GM23248 (cell line): ENCODE data around the gene BRWD1. TPM values are rescaled to one million over a fixed set of nuclear protein-coding genes. Genes with fewer than 3 reads are reported as not detected.
"Not testable (repeated sequence)": the region's sequence is repeated elsewhere in the genome, so short reads cannot be mapped to it uniquely, and the experiment has no call there.

Source experiments
- DNase-seq: peaks from one replicate; pipeline ENCODE4 v3.0.0-alpha.2; 2015
- H2AFZ ChIP-seq: fragments of 200-600 bp; sonication (generic); 2 replicates; pipeline ENCODE4 v1.6.1; 2016; ENCODE audit warnings: antibody characterized with exemption
- H3F3A ChIP-seq: fragments of 200-600 bp; sonication (generic); 2 replicates; pipeline ENCODE4 v1.6.1; 2016; ENCODE audit warnings: mild to moderate bottlenecking, antibody characterized with exemption, mixed run types; ENCODE audit not compliant: insufficient read depth
- H3K27ac ChIP-seq: fragments of 200-600 bp; sonication (generic); 2 replicates; pipeline ENCODE4 v1.5.1; 2016; ENCODE audit warnings: mild to moderate bottlenecking
- H3K27me3 ChIP-seq: fragments of 200-600 bp; sonication (generic); replicated peaks from 2 replicates; pipeline ENCODE4 v1.6.1; 2016; ENCODE audit warnings: mild to moderate bottlenecking; ENCODE audit not compliant: insufficient read depth
- H3K36me3 ChIP-seq: fragments of 200-600 bp; sonication (generic); 2 replicates; pipeline ENCODE4 v1.6.1; 2016; ENCODE audit warnings: low read depth, mild to moderate bottlenecking
- H3K4me1 ChIP-seq: fragments of 200-600 bp; sonication (generic); 2 replicates; pipeline ENCODE4 v1.6.1; 2016; ENCODE audit warnings: mild to moderate bottlenecking; ENCODE audit not compliant: insufficient read depth
- H3K4me2 ChIP-seq: fragments of 200-600 bp; sonication (generic); one replicate; pipeline ENCODE4 v1.6.1; 2016; ENCODE audit warnings: mild to moderate bottlenecking; ENCODE audit not compliant: unreplicated experiment
- H3K4me3 ChIP-seq: fragments of 200-600 bp; sonication (generic); 2 replicates; pipeline ENCODE4 v1.5.1; 2016; ENCODE audit warnings: mild to moderate bottlenecking
- H3K79me2 ChIP-seq: fragments of 200-600 bp; sonication (generic); 2 replicates; pipeline ENCODE4 v1.6.1; 2016; ENCODE audit warnings: mild to moderate bottlenecking; ENCODE audit not compliant: insufficient read depth
- H3K9ac ChIP-seq: fragments of 200-600 bp; sonication (generic); 2 replicates; pipeline ENCODE4 v1.6.1; 2016; ENCODE audit warnings: mild to moderate bottlenecking
- H3K9me2 ChIP-seq: fragments of 200-600 bp; sonication (generic); 2 replicates; pipeline ENCODE4 v1.6.1; 2016; ENCODE audit warnings: mixed run types, mild to moderate bottlenecking, moderate library complexity; ENCODE audit not compliant: insufficient read depth
- H3K9me3 ChIP-seq: fragments of 200-600 bp; sonication (generic); one replicate; pipeline ENCODE4 v1.6.1; 2017; ENCODE audit warnings: low read depth
- H4K20me1 ChIP-seq: fragments of 200-600 bp; sonication (generic); 2 replicates; pipeline ENCODE4 v1.6.0; 2016; ENCODE audit not compliant: insufficient read depth
- EZH2 ChIP-seq: fragments of 200-600 bp; sonication (generic); IDR thresholded peaks from 2 replicates; pipeline ENCODE4 v1.6.1; 2018; ENCODE audit warnings: antibody characterized with exemption, mild to moderate bottlenecking; ENCODE audit not compliant: insufficient read depth, poor library complexity, severe bottlenecking
- EZH2phosphoT487 ChIP-seq: fragments of 200-600 bp; sonication (generic); IDR thresholded peaks from 2 replicates; pipeline ENCODE4 v1.6.1; 2018; ENCODE audit warnings: antibody characterized with exemption, moderate library complexity, mild to moderate bottlenecking, low read depth; ENCODE audit not compliant: insufficient read depth
- WGBS, 2 experiments: methylation state at CpG; one replicate each; pipeline ENCODE4 v1.1.6; 2015 to 2017; ENCODE audit warnings: low lambda C conversion rate in 2 of 2, low coverage in 1 of 2; ENCODE audit errors: missing lambda C conversion rate in 2 of 2; 5-methylcytosine and 5-hydroxymethylcytosine counted together
- in situ Hi-C: fragments of 300-500 bp; cut with MboI; formaldehyde crosslinking; loops from 2 replicates; pipeline ENCODE4 v1.15.0; 2020
- polyA plus RNA-seq: library from polyadenylated mRNA; unstranded; fragments of >200 nt; fragmentation: Nextera tagmentation; extraction: Ambion mirVana; gene quantifications from 2 replicates; pipeline ENCODE4 v1.2.1, GENCODE V29; 2016
- total RNA-seq: library from RNA; depleted of rRNA; stranded (reverse); fragments of >200 nt; shearing (Covaris generic); gene quantifications from 2 replicates; pipeline ENCODE4 v1.2.3, GENCODE V29; 2014

Gene BRWD1
- total and polyA plus RNA-seq, 2 experiments from 2014 or later, result 23.6 to 27.2 TPM

DNA sequence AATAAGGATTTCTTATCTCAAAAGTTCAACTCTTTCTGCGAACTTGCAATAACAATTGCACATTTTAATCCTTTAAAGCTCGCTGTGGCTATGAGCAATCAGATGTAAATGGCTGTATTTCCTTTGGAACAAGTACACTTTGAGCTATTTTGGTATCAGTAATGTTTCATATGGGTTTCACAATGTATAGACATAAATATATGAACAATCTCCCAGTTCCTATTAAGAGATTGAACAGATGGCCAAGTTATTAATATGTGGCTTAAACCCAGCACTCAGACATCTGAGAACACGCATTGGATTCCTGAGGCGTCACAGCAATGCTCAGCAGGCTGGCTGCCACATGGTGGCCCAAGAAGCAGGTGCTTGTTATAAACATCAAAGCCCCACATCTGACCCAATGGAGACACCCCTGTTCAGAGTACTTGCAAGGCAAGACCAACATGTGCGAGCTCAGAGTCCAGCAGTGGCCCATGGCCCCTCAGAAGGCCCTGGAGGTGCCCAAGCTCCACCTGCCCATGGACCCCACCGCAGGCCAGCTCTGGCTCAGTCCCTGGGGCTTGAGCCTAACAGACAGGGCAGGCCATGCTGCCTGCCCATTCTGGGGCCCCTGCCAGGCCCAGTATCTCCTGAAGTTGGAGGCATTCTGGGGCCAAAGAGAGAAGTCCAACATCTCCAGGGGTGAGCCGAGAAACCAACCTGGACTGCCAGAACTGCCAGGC is 153.9 kb downstream of the BRWD1 start:
- TF ChIP-seq EZH2 (no peak), EZH2phosphoT487 (no peak)
- H3K79me2 ChIP-seq, result no peaks in the 10 kb centered on the region
- no peak overlapping the region for H3K4me2 ChIP-seq

DNA sequence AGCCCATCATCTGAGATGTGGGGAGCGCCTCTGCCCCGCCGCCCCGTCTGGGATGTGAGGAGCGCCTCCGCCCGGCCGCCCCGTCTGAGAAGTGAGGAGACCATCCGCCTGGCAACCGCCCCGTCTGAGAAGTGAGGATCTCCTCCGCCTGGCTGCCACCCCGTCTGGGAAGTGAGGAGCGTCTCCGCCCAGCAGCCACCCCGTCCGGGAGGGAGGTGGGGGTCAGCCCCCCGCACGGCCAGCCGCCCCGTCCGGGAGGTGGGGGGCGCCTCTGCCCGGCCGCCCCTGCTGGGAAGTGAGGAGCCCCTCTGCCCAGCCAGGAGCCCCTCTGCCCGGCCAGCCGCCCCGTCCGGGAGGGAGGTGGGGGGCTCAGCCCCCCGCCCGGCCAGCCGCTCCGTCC is 156.2 kb downstream of the BRWD1 start:
- H4K20me1 ChIP-seq, H3K9ac ChIP-seq, H3K4me3 ChIP-seq, H3K36me3 ChIP-seq, H3K9me3 ChIP-seq, H3F3A ChIP-seq, in situ Hi-C loops, H3K27ac ChIP-seq, H3K27me3 ChIP-seq, H3K4me1 ChIP-seq, H3K4me2 ChIP-seq, H2AFZ ChIP-seq, H3K79me2 ChIP-seq, H3K9me2 ChIP-seq, DNase-seq: not testable (repeated sequence)
- 90% methylated on average over 2 to 34 of the region's 34 CpGs for WGBS, 2 experiments

More for the DNA sequence above, 153.9 kb downstream of the BRWD1 start:
- Histone ChIP-seq H3K4me1 (no peaks in the 10 kb centered on the region), H2AFZ (no peak overlapping the region), H4K20me1 (no peaks in the 10 kb centered on the region), H3K27me3 (no peaks in the 10 kb centered on the region), H3K36me3 (no peaks in the 10 kb centered on the region), H3K27ac (no peak overlapping the region), H3K9me3 (no peaks in the 10 kb centered on the region), H3K4me3 (no peak overlapping the region), H3K9ac (no peak overlapping the region), H3F3A (no peaks in the 10 kb centered on the region), H3K9me2 (no peaks in the 10 kb centered on the region)
- in situ Hi-C loops, result no loop called here
- DNase-seq, result no peak
- 68 to 73% methylated on average over 7 of the region's 7 CpGs for WGBS, 2 experiments

DNA sequence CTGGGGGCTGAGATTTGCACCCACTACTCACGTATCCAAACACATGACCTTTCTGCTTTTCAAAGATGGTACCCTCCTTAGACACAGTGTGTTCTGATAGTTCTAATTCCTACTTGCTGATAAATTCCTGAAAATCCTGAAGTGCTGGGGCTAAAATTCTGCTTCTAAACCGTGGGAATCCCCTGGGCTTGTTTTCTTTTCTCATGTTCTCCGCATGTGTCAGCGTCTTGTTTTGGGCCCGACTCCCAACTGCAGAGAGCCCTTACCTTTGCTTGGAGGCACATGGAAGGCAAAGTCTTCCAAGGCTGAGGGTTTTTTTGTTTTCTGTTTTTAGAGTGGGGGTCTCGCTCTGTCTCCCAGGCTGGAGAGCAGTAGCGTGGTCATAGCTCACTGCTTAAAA is 157.4 kb downstream of the BRWD1 start:
- Histone ChIP-seq H3K27ac (no peak overlapping the region), H3F3A (no peaks in the 10 kb centered on the region), H3K9me3 (no peaks in the 10 kb centered on the region), H3K4me1 (no peaks in the 10 kb centered on the region), H3K4me3 (no peak overlapping the region), H2AFZ (no peak overlapping the region), H3K9ac (no peak overlapping the region), H3K27me3 (no peaks in the 10 kb centered on the region), H3K36me3 (no peaks in the 10 kb centered on the region), H3K4me2 (no peak overlapping the region), H4K20me1 (no peaks in the 10 kb centered on the region), H3K79me2 (no peaks in the 10 kb centered on the region), H3K9me2 (no peaks in the 10 kb centered on the region)
- WGBS, 2 experiments, result 88% methylated on average over 7 of the region's 7 CpGs
- in situ Hi-C loops, result no loop called here
- no peak for TF ChIP-seq EZH2phosphoT487
- TF ChIP-seq EZH2, result no peak
- DNase-seq, result no peak

DNA sequence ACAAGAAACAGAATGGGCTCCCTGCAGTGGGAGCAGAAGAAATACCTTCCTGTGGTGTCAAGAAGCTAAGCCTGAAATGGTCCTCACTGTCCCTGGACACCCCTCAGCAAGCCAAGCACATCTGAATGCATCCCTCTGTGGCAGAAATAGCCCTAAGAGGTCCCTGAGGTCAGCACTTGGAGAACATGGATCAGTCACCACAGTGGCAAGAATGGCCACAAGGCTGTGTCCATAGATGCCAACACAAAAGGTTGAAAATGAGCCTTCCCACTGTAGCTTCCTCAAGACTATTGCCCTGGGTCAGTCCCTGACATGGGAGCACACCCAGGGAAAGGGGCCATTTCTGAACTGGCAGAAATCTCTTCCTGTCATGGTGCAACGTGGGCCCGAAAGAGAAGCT is 157.9 kb downstream of the BRWD1 start:
- Histone ChIP-seq H3K9ac (no peak overlapping the region), H3K9me3 (no peaks in the 10 kb centered on the region), H3K4me2 (no peak overlapping the region), H3K79me2 (no peaks in the 10 kb centered on the region), H3K4me3 (no peak overlapping the region), H3K4me1 (no peaks in the 10 kb centered on the region), H3K9me2 (no peaks in the 10 kb centered on the region), H3K27me3 (no peaks in the 10 kb centered on the region), H4K20me1 (no peaks in the 10 kb centered on the region), H3K36me3 (no peaks in the 10 kb centered on the region), H3K27ac (no peak overlapping the region), H3F3A (no peaks in the 10 kb centered on the region), H2AFZ (no peak overlapping the region)
- in situ Hi-C loops, result no loop called here
- 35 to 46% methylated on average over 2 of the region's 2 CpGs for WGBS, 2 experiments
- no peak for DNase-seq
- no peak for TF ChIP-seq EZH2

DNA sequence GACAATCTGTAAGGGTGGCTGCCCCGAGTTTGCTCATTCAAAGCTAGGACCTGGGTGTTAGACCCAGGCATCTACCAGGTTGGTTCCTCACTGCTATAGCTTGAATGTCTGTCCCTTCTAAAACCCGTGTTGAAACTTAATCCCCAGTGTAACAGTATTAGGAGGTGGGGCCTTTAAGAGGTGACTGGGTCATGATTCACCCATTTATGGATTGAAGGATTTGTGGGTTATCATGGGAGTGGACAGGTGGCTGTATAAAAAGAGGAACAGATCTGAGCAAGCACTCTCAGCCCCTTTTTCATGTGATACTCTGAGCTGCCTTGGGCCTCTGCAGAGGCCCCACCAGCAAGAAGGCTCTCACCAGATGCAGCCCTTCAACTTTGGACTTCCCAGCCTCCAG is 159.6 kb downstream of the BRWD1 start:
- in situ Hi-C loops, result no loop called here
- TF ChIP-seq EZH2phosphoT487 (no peak), EZH2 (no peak)
- DNase-seq, result no peak
- Histone ChIP-seq H3K4me3 (no peak overlapping the region), H3K79me2 (no peaks in the 10 kb centered on the region), H4K20me1 (no peaks in the 10 kb centered on the region), H3K9ac (no peak overlapping the region), H3F3A (no peaks in the 10 kb centered on the region), H3K4me1 (no peaks in the 10 kb centered on the region), H3K27me3 (no peaks in the 10 kb centered on the region), H2AFZ (no peak overlapping the region), H3K36me3 (no peaks in the 10 kb centered on the region), H3K27ac (no peak overlapping the region), H3K4me2 (no peak overlapping the region), H3K9me3 (no peaks in the 10 kb centered on the region), H3K9me2 (no peaks in the 10 kb centered on the region)
- WGBS, 2 experiments, result 88 to 90% methylated on average over 2 of the region's 2 CpGs
